H9 (cell line): ENCODE measurements around the gene XXYLT1. TPM values are rescaled to one million over a fixed set of nuclear protein-coding genes. Genes with fewer than 3 reads are reported as not detected.

Experiments used
- DNase-seq: peaks from one replicate; pipeline ENCODE4 v3.0.0-alpha.2; 2017
- H2AFZ ChIP-seq: one replicate; pipeline ENCODE4 v1.6.1; 2013; ENCODE audit warnings: mild to moderate bottlenecking, low read length, control low read depth, moderate library complexity
- H2AK5ac ChIP-seq: 2 replicates; pipeline ENCODE4 v1.6.1; 2013; ENCODE audit warnings: low read length, control low read depth, mixed read lengths; ENCODE audit not compliant: insufficient read length
- H2BK120ac ChIP-seq: one replicate; pipeline ENCODE4 v1.6.1; 2013; ENCODE audit warnings: low read depth, mild to moderate bottlenecking, low read length, control low read depth, inconsistent platforms; ENCODE audit not compliant: poor library complexity, severe bottlenecking
- H2BK12ac ChIP-seq: 2 replicates; pipeline ENCODE4 v1.6.1; 2013; ENCODE audit warnings: low read length, control low read depth, mixed read lengths, low read depth; ENCODE audit not compliant: insufficient read length
- H2BK15ac ChIP-seq: 2 replicates; pipeline ENCODE4 v1.6.1; 2013; ENCODE audit warnings: low read depth, low read length, control low read depth
- H2BK20ac ChIP-seq: one replicate; pipeline ENCODE4 v1.6.1; 2013; ENCODE audit warnings: low read depth, mild to moderate bottlenecking, low read length, control low read depth, inconsistent platforms; ENCODE audit not compliant: poor library complexity, severe bottlenecking
- H2BK5ac ChIP-seq: 2 replicates; pipeline ENCODE4 v1.6.1; 2013; ENCODE audit warnings: low read length, control low read depth, mixed read lengths; ENCODE audit not compliant: insufficient read length
- H3K14ac ChIP-seq: 2 replicates; pipeline ENCODE4 v1.6.1; 2013; ENCODE audit warnings: low read length, control low read depth; ENCODE audit not compliant: insufficient read depth
- H3K18ac ChIP-seq: 2 replicates; pipeline ENCODE4 v1.6.1; 2013; ENCODE audit warnings: low read depth, mild to moderate bottlenecking, mixed read lengths, low read length, control low read depth; ENCODE audit not compliant: insufficient read length
- H3K23ac ChIP-seq: 2 replicates; pipeline ENCODE4 v1.6.1; 2013; ENCODE audit warnings: low read length, control low read depth, mixed read lengths, low read depth; ENCODE audit not compliant: insufficient read length
- H3K23me2 ChIP-seq: 2 replicates; pipeline ENCODE4 v1.6.1; 2013; ENCODE audit warnings: low read depth, mild to moderate bottlenecking, mixed read lengths, low read length, control low read depth; ENCODE audit not compliant: insufficient read length, poor library complexity, severe bottlenecking
- H3K27ac ChIP-seq: 2 replicates; pipeline ENCODE4 v1.5.1; 2013; ENCODE audit warnings: low read length, control low read depth, mixed read lengths, low read depth; ENCODE audit not compliant: insufficient read length
- H3K27me3 ChIP-seq: 2 replicates; pipeline ENCODE4 v1.6.1; 2013; ENCODE audit warnings: low read length, control low read depth, inconsistent platforms; ENCODE audit not compliant: insufficient read depth
- H3K4ac ChIP-seq: 2 replicates; pipeline ENCODE4 v1.6.1; 2013; ENCODE audit warnings: low read depth, mild to moderate bottlenecking, control low read depth, inconsistent platforms, low read length, moderate library complexity
- H3K4me1 ChIP-seq: 2 replicates; pipeline ENCODE4 v1.6.1; 2013; ENCODE audit warnings: low read length, control low read depth, inconsistent platforms; ENCODE audit not compliant: insufficient read depth
- H3K4me2 ChIP-seq: 2 replicates; pipeline ENCODE4 v1.6.1; 2013; ENCODE audit warnings: low read length, control low read depth, mixed read lengths; ENCODE audit not compliant: insufficient read length, insufficient read depth
- H3K56ac ChIP-seq: 2 replicates; pipeline ENCODE4 v1.6.1; 2013; ENCODE audit warnings: low read depth, mild to moderate bottlenecking, mixed read lengths, low read length, control low read depth; ENCODE audit not compliant: insufficient read length
- H3K79me1 ChIP-seq: 2 replicates; pipeline ENCODE4 v1.6.1; 2013; ENCODE audit warnings: low read depth, mild to moderate bottlenecking, moderate library complexity, low read length, control low read depth, inconsistent platforms; ENCODE audit not compliant: insufficient read depth, poor library complexity, severe bottlenecking
- H3K79me2 ChIP-seq: 2 replicates; pipeline ENCODE4 v1.6.1; 2013; ENCODE audit warnings: low read length, control low read depth, inconsistent platforms; ENCODE audit not compliant: insufficient read depth
- H3K9ac ChIP-seq: 2 replicates; pipeline ENCODE4 v1.6.1; 2013; ENCODE audit warnings: low read length, control low read depth, mixed read lengths; ENCODE audit not compliant: insufficient read length; ENCODE audit errors: extremely low read depth
- H3K9me3 ChIP-seq: one replicate; pipeline ENCODE4 v1.6.1; 2013; ENCODE audit warnings: low read depth, low read length, inconsistent platforms; ENCODE audit not compliant: control insufficient read depth
- H3T11ph ChIP-seq: one replicate; pipeline ENCODE4 v1.6.1; 2013; ENCODE audit warnings: mild to moderate bottlenecking, low read length, control low read depth, inconsistent platforms
- H4K20me1 ChIP-seq: one replicate; pipeline ENCODE4 v1.6.1; 2013; ENCODE audit not compliant: control insufficient read depth, insufficient read length, insufficient read depth
- H4K5ac ChIP-seq: 2 replicates; pipeline ENCODE4 v1.6.1; 2013; ENCODE audit warnings: low read depth, mild to moderate bottlenecking, mixed read lengths, low read length, control low read depth; ENCODE audit not compliant: insufficient read length
- H4K8ac ChIP-seq: replicated peaks from 2 replicates; pipeline ENCODE4 v1.6.1; 2013; ENCODE audit warnings: low read length, control low read depth, mixed read lengths, low read depth; ENCODE audit not compliant: insufficient read length
- H4K91ac ChIP-seq: 2 replicates; pipeline ENCODE4 v1.6.1; 2013; ENCODE audit warnings: low read depth, mild to moderate bottlenecking, moderate library complexity, mixed read lengths, low read length, control low read depth; ENCODE audit not compliant: insufficient read length
- H3K27ac Mint-ChIP-seq, 3 experiments: 2 replicates in 2 of 3; 3 replicates in 1 of 3; pipeline ENCODE4 v1.8.0; 2020 to 2021; ENCODE audit warnings: mixed read lengths in 3 of 3, mild to moderate bottlenecking in 1 of 3, moderate library complexity in 1 of 3
- H3K27me3 Mint-ChIP-seq: 2 replicates; pipeline ENCODE4 v1.8.0; 2021; ENCODE audit warnings: low read depth, mild to moderate bottlenecking, moderate library complexity, mixed read lengths
- H3K36me3 Mint-ChIP-seq, 3 experiments: 2 replicates in 2 of 3; 3 replicates in 1 of 3; pipeline ENCODE4 v1.8.0; 2020 to 2021; ENCODE audit warnings: low read depth in 3 of 3, mixed read lengths in 3 of 3; ENCODE audit not compliant: insufficient read depth in 1 of 3
- H3K4me1 Mint-ChIP-seq, 2 experiments: 2 replicates each; pipeline ENCODE4 v1.8.0; 2020; ENCODE audit warnings: mixed read lengths in 2 of 2
- H3K4me3 Mint-ChIP-seq, 2 experiments: 2 replicates in 1 of 2; 3 replicates in 1 of 2; pipeline ENCODE4 v1.8.0; 2020 to 2021; ENCODE audit warnings: mild to moderate bottlenecking in 2 of 2, mixed read lengths in 2 of 2, moderate library complexity in 1 of 2
- H3K9me3 Mint-ChIP-seq, 2 experiments: 2 replicates in 1 of 2; 3 replicates in 1 of 2; pipeline ENCODE4 v1.8.0; 2020; ENCODE audit warnings: mild to moderate bottlenecking in 2 of 2, mixed read lengths in 2 of 2, moderate library complexity in 1 of 2
- WGBS: extraction: QIAGEN DNeasy Blood & Tissue Kit; methylation state at CpG from one replicate; pipeline ENCODE4 v1.1.7; 2013; ENCODE audit warnings: missing lambda C conversion rate, low lambda C conversion rate, mixed read lengths; ENCODE audit not compliant: insufficient read length; ENCODE audit errors: extremely low coverage; 5-methylcytosine and 5-hydroxymethylcytosine counted together
- total RNA-seq: library from RNA; stranded (reverse); gene quantifications from 2 replicates; pipeline ENCODE4 v1.2.1, GENCODE V29; 2021
- TF ChIP-seq, protein P1 (sequence below): fragments of 200-600 bp; sonication (generic); conservative IDR thresholded peaks from 3 replicates; pipeline ENCODE4 v1.8.0; 2021; ENCODE audit warnings: antibody characterized with exemption, mild to moderate bottlenecking

XXYLT1 gene
- total RNA-seq, 1 experiment from 2014 or later = 22.7 TPM

DNA sequence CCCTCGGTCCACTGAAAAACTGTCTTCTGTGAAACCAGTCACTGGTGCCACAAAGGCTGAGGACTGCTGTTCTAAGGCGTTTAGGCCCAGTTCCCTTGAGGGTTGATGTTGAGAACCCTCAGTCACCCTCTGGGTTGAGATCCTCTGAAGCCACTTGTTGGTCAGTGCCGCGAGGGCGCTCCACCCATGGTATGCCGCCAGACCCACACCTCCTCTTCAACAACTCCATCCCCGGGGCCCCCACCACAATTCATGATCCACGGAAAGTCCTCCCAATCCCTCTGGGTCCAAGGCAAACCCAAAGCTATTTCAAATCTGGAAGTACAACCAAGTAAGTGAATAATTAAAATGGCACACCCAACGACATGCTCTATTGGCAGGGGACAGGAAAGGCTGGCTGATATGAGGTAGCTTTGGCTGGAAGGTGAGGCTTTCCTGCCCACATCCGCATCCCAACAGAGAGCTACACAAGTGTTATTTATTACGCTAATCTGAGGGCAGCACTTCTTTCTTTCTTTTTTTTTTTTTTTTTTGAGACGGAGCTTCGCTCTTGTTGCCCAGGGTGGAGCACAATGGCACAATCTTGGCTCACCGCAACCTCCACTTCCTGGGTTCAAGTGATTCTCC lies 58.1 kb downstream of the XXYLT1 start:
- H3K36me3 Mint-ChIP-seq = peaks cover 5 to 10% (median 7%) of the 10 kb centered on the region in 3 experiments; a peak in 5 of 7 replicates
- Histone ChIP-seq H3K9ac (no peak overlapping the region), H4K8ac (no peak overlapping the region), H3K79me2 (peaks cover 2% of the 10 kb centered on the region; the same call in 1 of the 2 replicates), H3K79me1 (no peaks in the 10 kb centered on the region), H4K5ac (no peak overlapping the region), H2AK5ac (no peak overlapping the region), H3K4me1 (no peaks in the 10 kb centered on the region; the same call in none of the 2 replicates), H3K4ac (no peak overlapping the region), H4K91ac (no peak overlapping the region), H2BK120ac (no peak overlapping the region), H3K23ac (no peak overlapping the region), H3K23me2 (no peaks in the 10 kb centered on the region), H2BK5ac (no peak overlapping the region), H3K56ac (no peak overlapping the region), H3T11ph (no peak overlapping the region), H3K4me2 (no peak overlapping the region), H4K20me1 (no peaks in the 10 kb centered on the region), H3K27ac (no peak overlapping the region), H3K14ac (no peak overlapping the region), H2AFZ (no peak overlapping the region), H3K9me3 (no peaks in the 10 kb centered on the region), H3K18ac (no peak overlapping the region), H3K27me3 (no peaks in the 10 kb centered on the region), H2BK15ac (no peak overlapping the region), H2BK20ac (no peak overlapping the region), H2BK12ac (no peak overlapping the region)
- no peak overlapping the region; a peak in 1 of 7 replicates for H3K27ac Mint-ChIP-seq
- H3K9me3 Mint-ChIP-seq = no peaks in the 10 kb centered on the region
- TF ChIP-seq, protein P1, sequence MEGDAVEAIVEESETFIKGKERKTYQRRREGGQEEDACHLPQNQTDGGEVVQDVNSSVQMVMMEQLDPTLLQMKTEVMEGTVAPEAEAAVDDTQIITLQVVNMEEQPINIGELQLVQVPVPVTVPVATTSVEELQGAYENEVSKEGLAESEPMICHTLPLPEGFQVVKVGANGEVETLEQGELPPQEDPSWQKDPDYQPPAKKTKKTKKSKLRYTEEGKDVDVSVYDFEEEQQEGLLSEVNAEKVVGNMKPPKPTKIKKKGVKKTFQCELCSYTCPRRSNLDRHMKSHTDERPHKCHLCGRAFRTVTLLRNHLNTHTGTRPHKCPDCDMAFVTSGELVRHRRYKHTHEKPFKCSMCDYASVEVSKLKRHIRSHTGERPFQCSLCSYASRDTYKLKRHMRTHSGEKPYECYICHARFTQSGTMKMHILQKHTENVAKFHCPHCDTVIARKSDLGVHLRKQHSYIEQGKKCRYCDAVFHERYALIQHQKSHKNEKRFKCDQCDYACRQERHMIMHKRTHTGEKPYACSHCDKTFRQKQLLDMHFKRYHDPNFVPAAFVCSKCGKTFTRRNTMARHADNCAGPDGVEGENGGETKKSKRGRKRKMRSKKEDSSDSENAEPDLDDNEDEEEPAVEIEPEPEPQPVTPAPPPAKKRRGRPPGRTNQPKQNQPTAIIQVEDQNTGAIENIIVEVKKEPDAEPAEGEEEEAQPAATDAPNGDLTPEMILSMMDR = no peak
- H3K27me3 Mint-ChIP-seq = no peaks in the 10 kb centered on the region
- no peak overlapping the region for H3K4me3 Mint-ChIP-seq
- DNase-seq = no peak
- no CpG with 5 or more reads among the region's 14 CpGs for WGBS
- H3K4me1 Mint-ChIP-seq = peaks cover 40% of the 10 kb centered on the region in 2 experiments
